IPS-18c (cell line): ENCODE results near the gene SDCCAG8.
"Not testable (repeated sequence)": the region's sequence is repeated elsewhere in the genome, so short reads cannot be mapped to it uniquely, and the experiment has no call there.

Experiments used
- H3K4me3 ChIP-seq: 2 replicates; pipeline ENCODE4 v1.7.0; 2013; ENCODE audit warnings: low read depth, mild to moderate bottlenecking, low read length, moderate library complexity; ENCODE audit not compliant: insufficient read depth
- H3K9me3 ChIP-seq: one replicate; pipeline ENCODE4 v1.6.1; 2013; ENCODE audit warnings: mild to moderate bottlenecking, low read length, moderate library complexity; ENCODE audit not compliant: control insufficient read depth, insufficient read depth

The SDCCAG8 gene

DNA sequence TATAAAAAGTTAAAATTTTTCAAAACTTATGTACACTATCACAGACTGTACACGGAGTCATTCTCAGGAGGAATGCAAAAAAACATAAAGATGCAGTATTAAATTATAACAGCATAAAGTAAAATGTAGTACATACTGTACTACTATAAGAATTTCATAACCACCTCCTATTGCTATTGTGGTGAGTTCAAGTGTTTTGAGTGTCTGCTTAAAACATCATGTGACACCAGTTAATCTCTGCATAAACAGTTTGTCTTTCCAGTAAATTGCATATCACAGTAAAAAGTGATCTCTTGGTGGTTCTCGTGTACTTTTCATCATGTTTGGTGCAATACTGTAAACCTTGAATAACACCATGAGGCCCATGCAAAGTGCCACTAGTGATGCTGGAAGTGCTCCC lies 45.2 kb downstream of the SDCCAG8 start:
- no peaks in the 10 kb centered on the region for H3K9me3 ChIP-seq
- H3K4me3 ChIP-seq: no peak overlapping the region

DNA sequence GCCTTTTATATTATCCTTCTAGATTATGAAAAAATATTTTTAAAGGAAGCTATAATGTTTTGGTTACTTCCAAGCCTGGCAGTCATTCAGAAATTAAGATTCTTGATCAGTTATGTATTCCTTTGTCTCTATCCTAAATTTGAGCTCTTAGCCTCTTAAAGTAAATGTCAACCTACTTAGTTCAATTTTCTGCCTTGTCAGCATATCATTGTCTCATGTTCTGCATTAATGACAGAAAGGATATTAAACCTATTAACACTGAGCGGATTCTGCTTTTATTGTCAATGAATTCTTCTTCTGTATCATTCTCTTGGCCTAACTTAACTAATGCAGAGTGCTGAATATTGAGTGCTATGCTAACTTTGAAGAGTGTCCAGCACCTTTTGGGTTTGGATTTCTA lies 56.0 kb downstream of the SDCCAG8 start:
- no peak overlapping the region for H3K4me3 ChIP-seq
- no peaks in the 10 kb centered on the region for H3K9me3 ChIP-seq

DNA sequence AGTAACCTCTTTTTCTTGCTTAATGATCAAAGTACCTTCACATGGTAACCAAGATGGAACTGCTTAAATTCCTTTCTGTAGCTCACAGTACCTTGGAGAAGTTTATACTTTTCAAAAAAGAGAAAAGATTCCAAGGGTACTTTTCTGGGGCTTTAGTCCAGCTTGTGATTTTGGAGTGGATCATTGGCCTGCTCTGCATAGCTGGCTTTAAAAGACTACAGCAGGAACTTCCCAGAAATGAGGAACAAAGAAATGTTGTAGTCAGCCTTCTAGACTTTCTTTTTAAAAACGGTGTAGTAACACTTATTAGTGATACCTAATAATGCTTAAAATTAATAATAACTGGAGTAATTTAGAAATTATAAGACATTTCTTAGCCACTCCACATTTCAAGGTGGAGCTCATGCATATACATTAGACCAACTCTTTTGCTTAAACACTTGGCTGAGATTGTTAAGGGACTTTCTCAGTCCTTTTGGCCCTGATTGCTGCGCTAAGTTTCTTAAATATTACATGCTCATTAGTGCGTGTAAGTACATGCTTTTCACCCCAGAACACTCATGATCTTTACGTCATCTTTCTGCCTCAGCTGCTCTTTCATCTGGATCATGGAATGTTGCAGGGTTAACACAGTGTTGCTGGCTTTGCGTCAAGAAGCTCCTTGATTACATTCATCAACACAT lies 57.3 kb downstream of the SDCCAG8 start:
- H3K4me3 ChIP-seq: no peak overlapping the region
- H3K9me3 ChIP-seq: no peaks in the 10 kb centered on the region

DNA sequence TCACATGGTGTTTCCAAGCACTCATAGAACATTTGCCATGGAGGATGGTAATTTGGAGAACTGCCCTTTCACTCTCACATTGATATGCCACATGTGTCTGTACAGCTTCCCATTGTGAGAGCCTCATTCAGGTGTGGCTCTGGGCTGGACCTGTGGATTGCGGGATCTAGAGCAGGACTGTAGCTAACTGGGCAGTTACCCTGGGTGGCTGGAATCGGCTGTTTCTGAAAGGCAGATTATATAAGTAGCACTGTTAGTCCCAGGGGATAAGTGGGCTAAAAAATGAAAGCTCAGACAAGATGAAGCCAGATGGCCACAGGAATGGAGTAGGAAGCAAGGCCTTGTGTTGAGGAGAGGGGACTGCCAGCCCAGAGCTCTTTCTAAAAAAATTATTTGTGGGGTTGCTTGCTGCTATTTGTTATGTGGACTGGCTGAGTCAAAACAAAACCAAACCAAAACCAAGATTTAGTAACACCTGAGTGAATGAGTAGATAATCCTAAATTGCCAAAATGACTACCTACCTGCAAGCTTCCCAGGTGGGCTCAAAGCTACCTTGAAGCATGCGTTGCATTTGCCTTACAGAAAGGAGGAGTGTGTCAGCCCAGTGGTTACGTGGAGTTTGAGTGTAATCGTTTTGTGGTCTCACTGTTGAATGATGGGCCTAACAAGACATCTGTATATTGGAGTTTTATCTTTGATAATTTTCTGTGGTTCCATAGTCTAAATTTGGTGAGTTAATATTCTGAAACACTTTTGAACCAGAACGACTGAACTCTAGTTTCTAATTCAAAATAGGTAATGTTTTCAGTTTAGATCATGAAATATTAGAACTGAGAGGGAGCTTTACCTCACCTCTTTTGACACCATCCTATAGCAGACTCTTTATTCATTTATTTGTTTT lies 58.0 kb downstream of the SDCCAG8 start:
- H3K4me3 ChIP-seq: no peak overlapping the region
- H3K9me3 ChIP-seq: no peaks in the 10 kb centered on the region

DNA sequence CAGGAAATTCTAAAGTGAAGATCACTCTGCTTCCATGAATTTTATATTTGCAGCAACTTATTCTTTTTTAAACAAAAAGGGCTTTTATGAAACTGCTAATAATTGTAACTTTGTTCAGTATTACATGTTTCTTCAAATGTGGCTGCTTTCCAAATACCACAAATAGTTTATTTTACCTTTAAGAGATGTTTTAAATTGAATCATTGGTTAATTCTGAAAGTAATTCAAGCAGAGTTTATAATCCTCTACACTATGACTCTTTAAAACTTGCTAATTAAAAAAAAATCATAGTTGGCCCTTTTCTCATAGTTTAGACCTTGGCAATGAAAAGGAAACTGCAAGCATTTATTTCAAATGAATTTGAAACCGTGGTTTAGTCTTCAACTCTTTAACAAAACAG lies 59.6 kb downstream of the SDCCAG8 start:
- Histone ChIP-seq H3K9me3 (no peaks in the 10 kb centered on the region), H3K4me3 (no peak overlapping the region)

DNA sequence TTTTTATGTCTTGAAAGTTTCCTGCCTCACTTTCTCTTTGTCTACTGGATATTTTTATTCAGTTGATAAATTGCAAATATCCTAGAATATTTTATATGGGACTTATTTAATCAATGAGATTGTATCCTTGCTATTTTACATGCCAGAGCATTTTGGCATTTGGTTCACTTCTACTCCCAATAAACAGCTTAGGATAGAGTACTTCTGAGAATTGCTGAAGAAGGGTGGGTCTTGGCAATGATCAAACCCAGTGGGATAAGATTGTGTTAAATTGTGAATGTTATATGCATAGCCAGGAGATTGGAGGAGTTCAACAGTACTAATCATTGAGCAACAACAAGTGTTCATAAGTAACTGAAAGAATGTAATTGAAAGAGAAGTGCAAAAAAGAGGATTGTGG lies 60.1 kb downstream of the SDCCAG8 start:
- Histone ChIP-seq H3K4me3 (no peak overlapping the region), H3K9me3 (no peaks in the 10 kb centered on the region)

DNA sequence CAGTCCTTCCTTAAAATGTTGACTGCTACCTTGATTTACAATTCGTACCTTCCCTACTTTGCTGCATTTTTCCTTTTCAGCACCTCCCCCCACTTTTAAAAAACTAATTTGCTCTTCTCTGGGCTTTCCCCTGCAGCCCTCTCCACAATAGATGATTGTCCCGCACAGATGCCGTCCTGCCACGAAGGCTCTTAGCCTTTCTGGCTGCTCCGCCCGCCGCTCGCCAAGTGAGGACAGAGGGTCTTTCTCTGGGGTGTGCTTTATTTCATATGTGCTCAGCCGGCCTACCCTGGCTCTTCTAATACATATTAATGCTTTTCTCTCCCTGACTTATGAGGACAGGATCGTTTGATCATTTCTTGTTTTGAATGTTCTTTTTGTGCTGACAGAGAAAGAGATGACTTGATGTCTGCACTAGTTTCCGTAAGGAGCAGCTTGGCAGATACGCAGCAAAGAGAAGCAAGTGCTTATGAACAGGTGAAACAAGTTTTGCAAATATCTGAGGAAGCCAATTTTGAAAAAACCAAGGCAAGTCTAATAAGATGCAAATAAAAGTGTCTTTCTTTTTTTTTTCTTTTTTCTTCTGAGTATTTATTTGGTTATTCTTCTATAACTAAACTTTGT lies 60.6 kb downstream of the SDCCAG8 start:
- H3K4me3 ChIP-seq: no peak overlapping the region
- no peaks in the 10 kb centered on the region for H3K9me3 ChIP-seq

DNA sequence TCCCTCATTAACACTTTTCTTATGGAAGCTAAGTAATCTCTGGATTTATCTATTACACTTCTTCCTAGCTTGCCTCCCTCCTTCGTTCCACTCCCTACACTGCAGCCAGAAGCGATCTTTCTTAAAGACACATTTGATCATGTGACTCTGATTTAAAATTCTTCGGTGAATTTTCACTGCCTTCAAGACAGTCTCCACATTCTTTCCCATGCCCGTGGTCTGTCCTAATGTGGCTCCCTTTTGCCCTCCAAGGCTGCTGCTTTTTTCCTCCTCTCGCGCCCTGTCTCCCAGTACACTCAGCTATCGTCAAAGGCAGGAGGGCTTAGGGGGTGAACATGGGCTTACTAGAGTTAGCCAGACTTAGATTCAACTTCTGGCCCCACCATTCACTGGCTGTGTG lies 64.4 kb downstream of the SDCCAG8 start:
- no peaks in the 10 kb centered on the region for H3K9me3 ChIP-seq
- H3K4me3 ChIP-seq: no peak overlapping the region

DNA sequence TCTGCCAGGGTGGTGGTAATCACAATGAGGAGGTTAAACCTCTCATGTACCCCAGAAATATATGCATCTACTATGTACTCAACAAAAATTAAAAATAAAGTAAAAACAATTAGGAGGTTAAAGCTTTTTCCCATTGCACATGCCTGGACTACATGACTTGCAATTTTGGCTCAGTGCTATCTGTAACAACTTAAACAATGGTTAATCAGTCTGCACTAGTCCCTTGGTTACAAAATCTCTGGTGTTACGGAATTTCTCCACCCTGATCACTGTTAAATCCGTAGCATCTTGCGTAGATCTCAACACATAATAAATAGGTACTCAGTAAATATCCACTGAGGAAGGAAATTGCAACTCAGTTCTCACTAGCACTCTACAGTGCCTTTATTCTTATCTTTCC lies 66.5 kb downstream of the SDCCAG8 start:
- no peaks in the 10 kb centered on the region for H3K9me3 ChIP-seq
- no peak overlapping the region for H3K4me3 ChIP-seq

DNA sequence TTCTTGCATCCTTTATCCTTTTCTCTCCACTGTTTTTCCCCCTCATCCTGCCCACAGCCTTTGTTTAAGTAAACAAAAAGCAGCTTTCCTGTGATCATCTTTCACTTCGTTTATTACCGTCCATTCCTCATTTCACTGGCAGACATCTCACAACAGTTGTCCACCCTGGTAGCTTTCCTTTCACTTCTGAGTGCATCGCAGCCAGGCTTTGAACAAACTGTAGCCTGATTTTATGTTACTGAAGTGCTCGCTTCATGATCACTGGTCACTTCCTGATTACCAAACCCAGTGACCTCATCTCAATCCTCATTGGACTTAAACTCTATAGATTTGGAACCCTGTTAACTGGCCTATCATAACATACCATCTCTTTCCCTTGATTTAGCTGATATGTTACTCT lies 67.7 kb downstream of the SDCCAG8 start:
- H3K4me3 ChIP-seq: no peak overlapping the region
- no peaks in the 10 kb centered on the region for H3K9me3 ChIP-seq

DNA sequence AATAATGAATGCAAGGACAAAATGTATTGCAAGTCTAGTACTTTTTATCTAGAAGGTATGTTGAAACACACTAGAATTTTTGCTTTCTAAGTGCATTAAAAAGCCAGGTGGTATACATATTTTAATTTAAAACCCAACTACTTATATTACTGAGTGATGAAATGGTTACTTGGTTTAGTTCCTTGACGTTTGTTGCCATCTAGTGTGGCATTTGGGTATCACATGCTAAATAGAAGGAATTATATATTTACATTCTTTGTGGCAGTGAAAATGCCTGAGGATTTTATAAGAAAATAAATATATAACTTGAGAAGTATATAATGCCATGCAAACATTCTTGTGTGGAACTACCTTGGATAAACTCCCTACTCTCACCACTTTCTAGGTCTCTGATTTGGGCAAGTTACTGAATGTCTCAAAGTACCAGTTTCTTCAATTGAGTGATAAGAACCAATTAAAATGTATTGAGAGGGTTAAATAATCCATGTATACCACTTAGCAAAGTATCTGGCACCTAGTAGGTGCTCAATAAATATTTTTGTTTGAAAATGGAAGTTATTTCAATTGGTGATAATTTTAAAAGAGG lies 69.6 kb downstream of the SDCCAG8 start:
- no peak overlapping the region for H3K4me3 ChIP-seq
- no peaks in the 10 kb centered on the region for H3K9me3 ChIP-seq

DNA sequence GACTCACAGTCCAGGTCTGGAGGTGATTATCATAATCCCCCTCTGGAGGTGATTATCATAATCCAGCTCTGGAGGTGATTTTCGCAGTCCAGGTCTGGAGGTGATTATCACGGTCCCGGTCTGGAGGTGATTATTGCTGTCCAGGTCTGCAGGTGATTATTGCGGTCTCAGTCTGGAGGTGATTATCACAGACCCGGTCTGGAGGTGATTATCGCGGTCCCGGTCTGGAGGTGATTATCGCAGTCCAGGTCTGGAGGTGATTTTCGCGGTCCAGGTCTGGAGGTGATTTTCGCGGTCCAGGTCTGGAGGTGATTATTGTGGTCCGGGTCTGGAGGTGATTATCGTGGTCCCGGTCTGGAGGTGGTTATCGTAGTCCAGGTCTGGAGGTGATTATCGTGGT lies 76.6 kb downstream of the SDCCAG8 start:
- Histone ChIP-seq H3K9me3 (no peaks in the 10 kb centered on the region), H3K4me3 (no peak overlapping the region)

DNA sequence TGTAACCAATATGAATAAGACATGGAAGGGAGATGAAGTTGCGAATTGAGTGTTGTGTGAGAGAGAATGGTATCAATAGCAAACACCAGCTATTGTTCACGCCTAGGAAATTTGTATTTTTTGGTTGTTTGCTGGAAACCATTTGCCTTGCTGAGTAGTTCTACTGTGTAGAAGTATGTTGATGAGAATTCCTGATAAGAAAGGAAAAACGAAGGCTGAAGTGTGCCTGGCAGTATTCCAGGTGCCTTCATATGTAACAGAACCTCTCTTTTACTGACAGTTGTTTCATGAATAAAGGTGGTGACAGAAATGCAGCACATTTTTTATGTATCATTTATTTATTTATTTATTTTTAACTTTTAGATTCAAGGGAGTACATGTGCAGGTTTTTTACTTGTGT lies 79.5 kb downstream of the SDCCAG8 start:
- Histone ChIP-seq H3K4me3 (no peak overlapping the region), H3K9me3 (no peaks in the 10 kb centered on the region)

DNA sequence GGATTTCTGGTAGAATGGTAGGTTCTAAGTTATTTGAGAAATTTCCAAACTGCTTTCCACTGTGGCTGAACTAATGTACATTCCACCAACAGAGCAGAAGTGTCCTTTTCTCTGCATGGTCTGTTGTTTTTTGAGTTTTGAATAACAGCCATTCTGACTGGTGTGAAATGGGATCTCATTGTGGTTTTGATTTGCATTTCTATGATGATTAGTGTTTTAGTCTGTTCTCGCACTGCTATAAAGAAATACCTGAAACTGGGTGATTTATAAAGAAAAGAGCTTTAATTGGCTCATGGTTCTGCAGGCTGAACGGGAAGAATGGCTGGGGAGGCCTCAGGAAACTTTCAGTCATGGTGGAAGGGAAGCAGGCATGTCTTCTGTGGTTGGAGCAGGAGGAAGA lies 80.3 kb downstream of the SDCCAG8 start:
- Histone ChIP-seq H3K9me3 (no peaks in the 10 kb centered on the region), H3K4me3 (no peak overlapping the region)

DNA sequence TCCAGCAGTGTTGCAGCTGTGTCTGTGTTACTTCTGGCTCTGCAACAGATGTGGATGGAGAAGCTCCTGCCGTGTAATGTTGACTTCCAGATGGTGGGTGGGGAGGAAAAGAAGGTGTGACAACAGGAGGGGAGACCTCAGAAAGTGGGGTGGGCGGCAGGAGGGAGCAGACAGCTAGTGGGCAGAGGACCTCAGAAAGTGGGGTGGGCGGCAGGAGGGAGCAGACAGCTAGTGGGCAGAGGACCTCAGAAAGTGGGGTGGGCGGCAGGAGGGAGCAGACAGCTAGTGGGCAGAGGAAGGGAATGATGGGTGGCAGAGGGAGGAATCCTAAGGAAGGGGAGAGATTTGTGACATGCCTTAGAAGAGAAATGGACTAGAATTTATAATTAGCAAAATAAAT lies 83.0 kb downstream of the SDCCAG8 start:
- H3K4me3 ChIP-seq, H3K9me3 ChIP-seq: not testable (repeated sequence)

DNA sequence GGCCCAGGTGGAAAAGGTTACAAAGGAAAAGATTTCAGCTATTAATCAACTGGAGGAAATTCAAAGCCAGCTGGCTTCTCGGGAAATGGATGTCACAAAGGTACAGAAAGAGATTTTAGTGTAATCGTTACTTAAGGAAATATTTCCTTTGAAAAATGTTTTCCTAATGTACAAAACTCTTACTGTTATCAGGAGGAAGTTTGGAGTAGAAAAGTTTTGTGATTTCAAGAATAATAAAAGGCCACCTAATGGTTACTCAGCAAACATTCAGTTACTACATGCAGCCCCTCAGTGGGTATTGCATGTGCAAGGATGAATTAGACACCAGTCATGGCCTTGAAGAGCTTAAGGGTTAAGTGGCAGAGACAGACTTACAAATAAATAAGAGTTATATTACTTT lies 85.2 kb downstream of the SDCCAG8 start:
- H3K9me3 ChIP-seq: no peaks in the 10 kb centered on the region
- no peak overlapping the region for H3K4me3 ChIP-seq

DNA sequence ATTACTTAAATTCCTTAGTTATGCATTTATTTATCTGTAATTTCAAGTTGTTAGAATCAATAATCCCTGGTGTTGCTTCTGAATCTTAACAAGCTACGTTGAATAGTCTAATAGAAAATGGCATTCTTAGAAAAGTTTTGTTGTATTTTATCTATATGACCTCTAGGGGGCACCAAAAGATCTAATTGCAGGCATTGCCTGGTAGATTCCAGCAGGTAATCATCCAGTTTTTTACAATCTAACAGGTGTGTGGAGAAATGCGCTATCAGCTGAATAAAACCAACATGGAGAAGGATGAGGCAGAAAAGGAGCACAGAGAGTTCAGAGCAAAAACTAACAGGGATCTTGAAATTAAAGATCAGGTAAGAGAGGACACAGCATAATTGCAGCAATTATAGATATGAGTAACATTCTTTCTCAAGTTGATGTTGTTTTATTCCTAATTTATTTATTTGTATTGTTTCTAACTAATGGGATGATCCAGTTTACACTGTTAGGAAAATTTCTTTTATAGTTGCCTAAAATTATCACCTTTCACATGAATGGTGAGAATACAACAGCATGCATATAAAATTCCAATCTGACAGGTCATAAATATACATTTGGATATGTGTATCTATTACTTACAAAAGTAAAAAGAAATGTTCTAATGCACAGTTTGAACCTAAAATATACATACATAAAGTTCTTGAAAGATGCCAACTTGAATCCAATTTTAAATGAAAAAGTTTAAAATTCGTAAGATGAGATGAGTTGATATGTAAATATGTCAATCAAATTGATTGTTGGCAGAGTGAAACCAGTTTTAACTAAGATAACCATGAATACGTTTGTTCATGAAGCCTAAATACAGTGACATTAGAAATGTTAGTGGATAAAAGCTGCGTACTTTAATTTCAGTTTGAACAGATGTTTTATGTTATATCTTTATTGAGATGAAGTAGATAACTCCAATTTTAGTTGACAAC lies 88.4 kb downstream of the SDCCAG8 start:
- no peaks in the 10 kb centered on the region for H3K9me3 ChIP-seq
- H3K4me3 ChIP-seq: no peak overlapping the region
